Pons (tissue), 1 donor: ENCODE results near the gene ATP9A.
"Not testable (repeated sequence)": the region's sequence is repeated elsewhere in the genome, so short reads cannot be mapped to it uniquely, and the experiment has no call there.

ENCODE experiments used
- DNase-seq: peaks from one replicate; pipeline ENCODE4 v3.0.0-alpha.2; 2016; ENCODE audit warnings: low spot score

The ATP9A gene

GRCh38 chr20:51723026-51723425 lies 45.2 kb downstream of the ATP9A start:
- DNase-seq = not testable (repeated sequence)

DNA sequence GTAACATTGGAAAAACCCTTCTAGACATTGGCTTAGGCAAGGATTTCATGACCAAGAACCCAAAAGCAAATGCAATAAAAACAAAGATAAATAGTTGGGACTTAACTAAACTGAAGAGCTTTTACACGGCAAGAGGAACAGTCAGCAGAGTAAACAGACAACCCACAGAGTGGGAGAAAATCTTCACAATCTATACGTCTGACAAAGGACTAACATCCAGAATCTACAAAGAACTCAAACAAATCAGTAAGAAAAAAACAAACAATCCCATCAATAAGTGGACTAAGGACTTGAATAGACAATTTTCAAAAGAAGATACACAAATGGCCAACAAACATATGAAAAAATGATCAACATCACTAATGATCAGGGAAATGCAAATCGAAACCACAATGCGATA lies 45.9 kb downstream of the ATP9A start:
- DNase-seq = not testable (repeated sequence)

DNA sequence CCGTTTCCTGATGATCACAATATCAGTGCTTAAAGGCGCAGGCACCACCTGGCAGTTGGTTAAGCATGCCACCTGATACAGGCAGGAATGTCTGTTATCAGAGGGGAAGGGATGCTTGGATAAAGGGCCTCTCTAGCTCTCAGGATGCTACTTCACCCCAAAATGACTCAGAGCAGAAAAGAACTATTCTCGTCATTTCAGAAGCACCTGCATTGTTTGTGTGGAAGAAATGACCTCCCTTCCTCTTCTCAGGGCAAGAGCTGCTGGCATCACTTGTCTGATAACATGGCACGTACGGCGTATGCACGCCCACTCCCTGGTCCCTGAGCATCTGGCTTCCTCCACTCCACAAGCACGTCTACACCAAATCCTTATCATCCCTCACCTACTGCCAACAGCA lies 47.3 kb downstream of the ATP9A start:
- DNase-seq = no peak

GRCh38 chr20:51720384-51720783 lies 47.8 kb downstream of the ATP9A start:
- DNase-seq = no peak

DNA sequence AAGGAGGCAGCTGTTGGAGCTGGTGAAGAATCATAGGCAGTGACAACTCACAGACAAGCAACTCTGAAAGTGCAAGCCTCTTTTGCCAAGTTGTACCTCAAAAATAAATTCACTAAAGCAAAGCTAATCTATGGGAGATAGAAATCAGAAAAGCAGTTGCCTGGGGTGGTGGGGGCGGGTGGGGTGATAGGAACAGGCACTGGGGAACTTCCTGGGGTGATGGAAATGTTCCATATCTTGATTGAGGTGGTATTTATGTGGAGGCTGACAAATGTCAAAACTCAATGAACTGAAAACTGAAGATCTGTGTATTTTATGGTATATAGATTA lies 52.4 kb downstream of the ATP9A start:
- no peak for DNase-seq

- DNase-seq = no peak
Measured at GRCh38 chr20:51715163-51715855, 52.9 kb downstream of the ATP9A start.

GRCh38 chr20:51713213-51713598 lies 55.0 kb downstream of the ATP9A start:
- DNase-seq = no peak

DNA sequence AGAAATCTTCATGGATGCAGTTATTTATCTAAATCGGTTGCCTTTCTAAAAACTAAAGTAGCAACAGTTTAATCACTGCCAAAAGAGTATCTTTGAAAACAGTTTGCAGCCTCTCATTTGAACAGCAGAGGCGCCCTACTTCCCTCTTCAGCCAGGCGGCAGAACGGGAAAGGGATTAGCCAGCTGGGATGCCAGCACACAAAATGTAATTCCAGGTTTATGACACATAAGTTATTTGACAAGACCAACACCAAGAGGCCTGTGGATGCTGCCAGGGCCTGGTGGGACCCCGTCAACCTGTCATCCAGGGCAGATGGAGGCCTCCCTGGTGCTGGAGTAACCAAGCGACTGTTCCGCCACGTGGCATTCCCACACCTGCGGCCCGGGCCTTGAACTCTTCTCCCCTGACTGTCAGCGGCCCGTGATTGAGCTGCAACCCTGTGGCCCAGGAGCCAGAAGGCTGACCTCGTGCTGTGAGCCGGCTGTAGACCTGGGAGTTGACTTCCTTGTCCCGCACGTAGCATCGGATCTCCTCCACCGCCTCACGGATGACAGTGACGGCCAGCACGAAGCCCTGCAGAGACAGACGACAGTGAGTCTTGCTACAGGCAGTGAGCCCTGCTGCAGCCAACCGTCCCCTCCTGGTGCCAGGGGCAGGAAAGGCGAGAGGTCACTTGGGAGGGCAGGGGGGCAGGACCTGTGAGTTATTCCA lies 55.5 kb downstream of the ATP9A start:
- DNase-seq = peak; percentile 40

DNA sequence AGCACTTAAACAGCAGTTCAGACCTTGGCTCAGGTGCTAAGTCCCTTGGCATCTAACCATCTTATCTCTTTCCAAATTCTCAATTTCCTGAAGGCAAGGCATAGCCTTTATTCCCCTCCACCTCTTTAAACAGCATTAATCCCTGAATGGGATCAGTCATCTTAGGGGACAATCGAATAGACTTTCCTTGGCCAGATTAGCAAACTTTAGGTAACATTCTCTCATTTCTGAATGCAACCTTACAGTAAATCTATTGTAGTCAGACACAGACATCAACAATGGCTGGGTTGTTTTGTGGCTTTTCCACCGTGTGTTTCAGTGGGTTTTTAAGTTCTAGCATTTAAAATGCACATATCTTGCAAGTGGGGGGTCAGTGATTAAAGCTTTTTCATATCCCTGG lies 56.8 kb downstream of the ATP9A start:
- no peak for DNase-seq

DNA sequence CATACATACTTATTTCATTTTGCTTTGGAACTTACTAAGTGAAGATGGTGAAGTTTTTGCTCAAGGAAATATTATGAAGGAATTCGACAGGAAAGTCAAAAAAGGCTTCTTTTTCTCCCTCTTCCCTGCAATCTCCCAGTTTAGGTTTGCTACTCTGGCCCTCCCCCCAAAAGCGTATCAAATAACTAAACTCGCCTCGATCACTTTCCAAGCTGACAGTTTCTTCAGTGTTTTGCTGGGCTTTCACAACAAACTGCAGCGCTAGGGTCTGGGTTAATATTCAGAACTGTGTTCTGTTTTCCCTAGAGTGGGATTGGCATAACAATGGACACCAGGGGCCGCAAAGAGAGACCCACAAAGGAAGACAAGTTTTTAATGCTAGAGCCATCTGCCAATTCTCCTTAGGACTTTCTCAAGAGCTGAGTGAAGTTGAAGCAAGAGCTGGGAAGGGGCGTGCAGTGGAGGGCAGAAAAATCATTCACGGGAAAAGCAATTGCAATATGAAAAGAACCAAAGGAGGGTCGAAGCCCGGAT lies 57.8 kb downstream of the ATP9A start:
- no peak for DNase-seq

DNA sequence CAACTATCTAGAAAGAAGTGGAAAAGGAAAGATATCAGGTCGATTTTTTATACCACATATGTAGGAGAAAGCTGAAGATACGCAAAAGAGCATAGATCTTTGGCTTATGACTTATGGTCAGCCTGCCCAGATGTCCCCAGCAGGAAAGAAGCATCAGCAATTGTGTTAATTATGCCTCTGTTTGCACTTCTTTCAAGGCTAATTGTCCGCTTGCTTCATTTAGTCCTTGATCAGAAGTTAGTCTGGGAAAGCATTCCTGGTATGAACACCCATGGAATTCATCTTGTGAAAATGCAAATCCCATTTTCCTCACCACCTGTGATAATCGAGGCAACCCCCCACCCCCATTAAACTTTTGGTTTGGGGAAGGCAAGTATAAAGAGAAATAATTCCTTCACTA lies 62.8 kb downstream of the ATP9A start:
- no peak for DNase-seq

DNA sequence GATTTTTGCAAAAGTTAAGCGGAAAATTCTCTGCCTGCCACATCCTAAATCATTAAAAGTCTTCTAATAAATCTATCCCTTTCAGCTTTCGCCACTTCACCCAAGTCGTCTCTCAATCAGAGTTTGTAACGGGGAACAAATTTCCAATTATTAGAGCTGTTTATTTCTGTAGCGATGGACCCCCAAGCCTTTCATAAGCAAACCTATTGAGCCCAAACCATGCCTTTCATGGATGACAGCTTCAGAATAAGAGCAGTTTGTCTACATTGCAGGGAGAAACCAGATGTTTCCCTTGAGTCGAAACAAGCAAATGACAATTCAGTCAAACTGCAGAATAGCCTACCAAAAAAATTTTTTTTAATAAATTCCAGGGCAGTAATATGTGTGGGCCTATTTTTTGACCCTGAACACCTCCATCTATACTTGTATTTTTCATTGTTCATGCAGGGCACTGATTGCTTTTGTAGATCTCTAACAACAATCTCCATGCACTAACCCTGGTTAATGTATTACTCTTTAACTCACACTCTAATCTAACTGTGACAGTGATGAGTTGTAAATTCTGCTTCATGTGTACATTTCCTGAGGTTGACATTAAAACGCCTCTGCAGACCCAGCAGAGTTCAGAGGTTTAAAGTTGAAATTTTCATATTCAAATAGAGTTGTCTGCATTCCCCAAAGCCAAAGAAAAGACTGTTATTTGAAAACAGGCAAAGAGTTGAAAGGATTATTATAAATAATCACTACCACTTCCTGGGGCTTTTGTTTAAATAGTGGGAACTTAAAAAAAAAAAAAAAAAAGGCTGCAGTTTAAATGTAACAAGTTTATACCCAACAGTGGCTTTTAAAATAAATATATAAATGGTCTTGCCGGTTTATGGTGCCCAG lies 64.5 kb downstream of the ATP9A start:
- no peak for DNase-seq

GRCh38 chr20:51702556-51702955 lies 65.6 kb downstream of the ATP9A start:
- DNase-seq = no peak

GRCh38 chr20:51700809-51701285 lies 67.3 kb downstream of the ATP9A start:
- DNase-seq = peak; percentile 50

DNA sequence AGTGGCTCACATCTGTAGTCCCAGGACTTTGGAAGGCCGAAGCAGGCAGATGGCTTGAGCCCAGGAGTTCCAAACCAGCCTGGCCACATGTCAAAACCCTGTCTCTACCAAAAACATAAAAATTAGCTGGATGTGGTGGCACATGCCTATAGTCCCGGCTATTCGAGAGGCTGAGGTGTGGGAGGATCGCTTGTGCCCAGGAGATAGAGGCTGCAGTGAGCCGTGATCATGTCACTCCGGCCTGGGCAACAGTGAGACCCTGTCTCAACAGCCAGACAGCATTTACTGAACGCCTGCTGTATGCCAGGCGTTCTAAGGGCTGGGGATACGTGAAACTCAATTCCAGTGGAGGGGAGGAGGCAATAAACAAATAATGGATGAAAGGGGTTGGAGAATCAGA lies 69.9 kb downstream of the ATP9A start:
- DNase-seq = no peak

DNA sequence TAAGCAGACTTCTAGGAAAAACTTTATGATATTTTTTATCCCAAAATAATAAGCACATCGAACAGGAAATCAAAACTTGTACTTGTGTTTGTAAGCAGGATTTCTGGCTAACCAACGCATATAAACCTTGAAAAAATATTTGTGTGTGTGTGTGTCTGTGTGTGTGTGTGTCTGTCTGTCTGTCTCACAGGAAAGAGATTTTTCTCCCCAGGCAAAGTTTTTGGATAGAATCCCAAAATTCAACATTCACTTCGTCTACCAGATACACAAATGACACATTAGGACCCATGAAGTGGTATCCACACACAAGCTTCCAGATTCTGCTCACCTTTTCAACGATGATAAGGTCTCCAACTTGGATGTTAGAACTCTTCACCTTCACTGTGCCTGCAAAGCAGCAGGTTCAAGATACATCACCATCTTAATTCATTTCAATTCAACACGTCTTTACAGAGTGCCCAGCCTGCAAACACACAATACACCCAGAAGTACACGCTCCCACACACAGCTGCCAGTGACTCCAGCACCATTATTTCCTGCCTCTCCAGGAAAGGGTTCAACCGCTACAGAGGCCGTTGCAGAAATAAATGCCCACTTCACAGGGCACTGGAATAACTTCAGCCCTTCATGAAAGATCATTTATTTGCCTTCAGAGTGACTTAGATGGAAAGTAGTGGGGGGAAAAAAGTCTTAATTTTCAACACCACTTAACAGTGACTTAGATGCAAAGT lies 70.9 kb downstream of the ATP9A start:
- no peak for DNase-seq

DNA sequence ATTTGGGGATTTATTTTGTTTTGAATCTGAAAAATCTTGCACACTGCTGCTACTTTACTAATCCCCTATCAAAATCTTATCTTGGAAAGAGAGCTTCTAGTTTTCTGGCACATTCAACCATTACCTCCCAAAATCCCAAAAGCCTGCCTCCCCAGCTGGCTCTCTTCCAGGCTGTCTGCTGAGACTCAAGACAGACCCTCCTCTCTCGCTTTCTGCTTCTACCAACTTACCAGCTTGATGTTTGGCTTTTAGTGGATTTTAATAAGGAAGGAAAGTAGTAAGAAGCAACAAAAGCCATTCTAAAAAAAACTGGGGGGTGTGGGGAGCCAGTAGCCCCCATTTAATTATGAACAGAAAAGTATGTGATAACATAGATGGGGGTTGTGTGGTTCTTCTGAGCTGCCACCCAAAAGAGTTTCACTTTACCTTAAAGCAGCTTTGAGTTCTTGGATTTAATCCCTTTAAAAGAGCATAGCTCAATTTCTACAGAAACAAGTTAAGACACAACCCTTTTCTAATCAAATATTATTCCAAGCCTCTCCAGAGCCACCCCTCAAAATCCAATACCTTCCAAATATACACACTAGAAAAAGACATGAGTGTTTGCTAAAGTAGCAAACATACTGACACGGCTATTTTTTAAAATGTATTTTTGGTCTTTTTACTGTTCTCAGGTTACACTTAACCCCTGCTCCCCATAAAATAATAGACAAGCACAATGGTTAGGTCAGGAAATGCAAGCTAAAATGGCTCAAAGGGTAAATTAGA lies 71.7 kb downstream of the ATP9A start:
- no peak for DNase-seq

DNA sequence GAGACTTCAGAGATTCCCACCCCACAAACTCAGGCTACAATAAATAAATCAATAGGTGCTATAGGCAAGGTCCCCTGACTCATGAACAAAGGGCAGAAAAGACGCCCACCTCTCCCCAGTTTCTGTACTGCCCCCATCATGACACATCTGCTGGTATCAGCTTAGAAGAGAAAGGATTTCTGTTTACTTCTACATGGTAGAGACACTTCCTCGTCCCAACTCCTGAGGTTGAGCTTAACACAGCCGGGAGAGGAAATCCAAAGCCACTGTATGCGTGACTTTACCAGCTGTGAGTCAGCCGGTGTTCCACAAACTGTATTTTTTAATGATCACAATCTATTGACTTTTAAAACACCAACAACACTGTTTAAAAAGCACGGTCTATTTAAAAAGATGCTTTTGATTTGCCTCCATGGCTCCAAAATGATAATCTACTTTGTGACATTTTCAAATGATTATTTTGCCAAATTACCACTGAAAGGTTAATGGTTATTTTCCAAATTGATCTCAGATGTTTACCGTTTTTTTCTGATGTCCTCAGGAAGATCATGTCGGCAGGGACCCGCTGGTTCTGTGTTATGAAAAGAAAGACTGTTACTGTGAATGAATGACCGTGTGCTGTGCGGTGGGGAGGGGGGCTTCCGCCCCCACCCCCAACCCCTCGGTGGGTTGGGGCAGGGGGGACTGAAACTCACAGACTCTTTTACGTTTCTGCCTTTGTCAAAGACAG lies 72.5 kb downstream of the ATP9A start:
- DNase-seq = no peak

- no peak for DNase-seq
Measured at GRCh38 chr20:51692806-51693400, 75.3 kb downstream of the ATP9A start.

GRCh38 chr20:51691703-51692102 lies 76.5 kb downstream of the ATP9A start:
- DNase-seq = no peak
